Glomerular visceral epithelial cell (primary cell): ENCODE results near the gene PLD4.

Source experiments
- DNase-seq: peaks from one replicate; pipeline ENCODE4 v3.0.0-alpha.2; 2016; ENCODE audit errors: extremely low spot score

Gene PLD4

DNA sequence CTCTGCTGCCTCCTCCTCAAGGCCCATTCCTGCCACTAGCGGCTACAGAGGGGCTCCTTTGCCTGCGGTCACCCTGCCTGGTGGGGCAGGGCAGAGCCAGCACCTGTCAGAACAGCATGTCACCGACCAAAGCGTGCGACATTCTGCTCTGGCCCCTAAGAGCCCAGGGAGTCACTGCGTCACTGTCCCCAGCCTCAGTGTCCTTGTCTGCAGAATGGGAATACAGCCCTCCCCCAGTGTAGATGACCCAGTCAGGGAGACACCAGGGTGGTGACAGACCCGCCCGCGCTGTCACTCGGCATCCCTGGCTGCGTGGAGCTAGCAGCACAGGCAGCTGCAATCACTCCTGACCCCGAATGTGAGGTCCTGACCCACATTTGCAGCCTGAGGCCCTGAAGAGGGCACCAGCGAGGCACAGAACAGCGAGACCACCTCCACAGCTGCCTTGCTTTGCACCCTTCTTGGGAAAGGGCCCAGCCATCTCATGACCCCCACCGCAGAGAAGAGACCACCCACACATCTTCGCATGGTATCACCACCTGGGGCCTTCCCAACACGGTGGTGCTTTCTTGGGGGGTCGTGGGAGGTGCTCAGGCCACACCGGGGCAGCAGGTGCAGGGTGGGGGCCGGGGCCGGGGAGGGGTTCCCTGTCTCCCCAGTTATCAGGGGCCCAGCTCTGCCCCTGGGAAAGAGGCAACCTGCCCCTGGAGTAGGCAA lies 51.0 kb downstream of the PLD4 start:
- DNase-seq, result no peak

- DNase-seq, result peak; percentile 90
These were observed 51.7 kb downstream of the PLD4 start for GRCh38 chr14:104976198-104977007.

GRCh38 chr14:104977008-104977680 lies 52.5 kb downstream of the PLD4 start:
- no peak for DNase-seq

GRCh38 chr14:104977681-104978653 lies 53.3 kb downstream of the PLD4 start, which contains the start of gene AHNAK2:
AHNAK2 (minus strand) TSS chr14:104978374; CDS start chr14:104978237, 137 bp downstream.
- DNase-seq, result peak; percentile 80

GRCh38 chr14:104978746-104979691 lies 54.3 kb downstream of the PLD4 start:
- DNase-seq, result no peak

- peak; percentile 89 for DNase-seq
These were observed 55.3 kb downstream of the PLD4 start for GRCh38 chr14:104979758-104980610.

- no peak for DNase-seq
These were observed 56.2 kb downstream of the PLD4 start for GRCh38 chr14:104980611-104981531.

- DNase-seq, result peak; percentile 41
These were observed 57.2 kb downstream of the PLD4 start for GRCh38 chr14:104981699-104982541.

DNA sequence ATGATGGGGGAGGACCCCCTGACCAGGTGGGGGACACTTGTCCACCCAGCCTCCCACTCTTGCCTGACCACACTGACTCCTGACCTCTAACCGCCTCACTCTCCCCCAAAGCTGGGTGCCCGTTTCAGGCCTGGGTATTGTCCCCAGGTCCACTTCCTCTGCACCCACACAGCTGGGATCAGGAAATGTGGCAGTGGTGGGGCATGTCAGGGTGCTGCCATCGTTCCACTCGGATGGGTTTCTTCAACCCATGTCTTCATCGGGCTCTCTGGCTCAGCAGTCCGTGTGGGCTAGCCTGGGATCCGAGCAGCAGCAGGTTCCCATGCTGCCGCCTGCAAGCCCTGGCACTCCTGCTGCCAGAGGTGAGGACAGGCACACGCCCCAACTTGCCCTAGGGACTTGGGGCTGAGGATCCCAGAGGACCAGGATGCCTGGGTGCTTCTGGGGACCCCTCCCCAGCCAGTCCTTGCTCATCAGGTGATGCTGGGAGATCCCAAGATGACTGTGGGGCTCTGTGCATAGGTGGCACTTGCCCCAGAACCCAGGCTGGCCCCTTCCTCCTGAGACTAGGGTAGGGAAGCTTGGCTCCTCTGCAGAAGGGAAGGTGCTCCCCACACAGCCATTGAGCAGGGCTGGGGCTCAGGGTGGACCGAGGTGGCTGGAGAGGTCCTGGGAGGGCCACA lies 58.0 kb downstream of the PLD4 start:
- no peak for DNase-seq
